Esophagus squamous epithelium (tissue), 5 donors: ENCODE results near the gene GFRA1. TPM values are rescaled to one million over a fixed set of nuclear protein-coding genes. Genes with fewer than 3 reads are reported as not detected.

Experiments
- DNase-seq: peaks from one replicate; lab custom pipeline; 2025; lab: John Stamatoyannopoulos, UW
- H3K27ac ChIP-seq, 4 donors: fragments of 200-600 bp; sonication (generic); one replicate each; pipeline ENCODE4 v1.5.1; 2016 to 2019; ENCODE audit warnings: mild to moderate bottlenecking in 1 of 4
- H3K27me3 ChIP-seq, 4 donors: fragments of 200-600 bp; sonication (generic); 1 replicate in 3 of 4; 2 replicates in 1 of 4; pipeline versions ENCODE4 v1.5.1 to v1.6.0; 2017 to 2021; ENCODE audit warnings: antibody characterized with exemption in 1 of 4
- H3K36me3 ChIP-seq, 3 donors: fragments of 200-600 bp; sonication (generic); one replicate each; pipeline ENCODE4 v1.5.1; 2016 to 2019
- H3K4me1 ChIP-seq, 3 donors: fragments of 200-600 bp; sonication (generic); one replicate each; pipeline ENCODE4 v1.5.1; 2017 to 2019
- H3K4me3 ChIP-seq, 4 donors: fragments of 200-600 bp; sonication (generic); 1 replicate in 3 of 4; 2 replicates in 1 of 4; pipeline ENCODE4 v1.5.1; 2016 to 2019; ENCODE audit warnings: mild to moderate bottlenecking in 2 of 4, moderate library complexity in 1 of 4
- H3K9me3 ChIP-seq, 3 donors: fragments of 200-600 bp; sonication (generic); one replicate each; pipeline ENCODE4 v1.5.1; 2016 to 2019
- POLR2A ChIP-seq, 4 donors: fragments of 450-650 bp; IDR thresholded peaks; one replicate each; pipeline ENCODE4 v1.6.1; 2017; ENCODE audit warnings: antibody characterized with exemption in 4 of 4, mild to moderate bottlenecking in 4 of 4, moderate library complexity in 3 of 4
- WGBS, 2 donors: methylation state at CpG; one replicate each; pipeline ENCODE4 v1.1.5; 2018; 5-methylcytosine and 5-hydroxymethylcytosine counted together
- intact Hi-C: fragments of 100-400 bp; cut with DNase I; formaldehyde crosslinking; loops from one replicate; pipeline ENCODE4 v1.15.0; 2022
- total RNA-seq, 4 donors: library from RNA; depleted of rRNA; stranded (reverse); fragments of >200 nt; gene quantifications; one replicate each; pipeline ENCODE4 v1.1.0, GENCODE V29; 2016
- TF ChIP-seq, protein P1 (sequence below), 6 experiments: fragments of 450-650 bp in 4 of 6; fragments of 200-600 bp in 2 of 6; sonication (generic) in 2 of 6; IDR thresholded peaks; one replicate each; pipeline ENCODE4 v1.5.1; 2016 to 2019; ENCODE audit warnings: antibody characterized with exemption in 6 of 6, mild to moderate bottlenecking in 4 of 6, moderate library complexity in 4 of 6
- donor health status: DM: yes; HTN: yes; CAD: no.

Gene GFRA1, protein sequence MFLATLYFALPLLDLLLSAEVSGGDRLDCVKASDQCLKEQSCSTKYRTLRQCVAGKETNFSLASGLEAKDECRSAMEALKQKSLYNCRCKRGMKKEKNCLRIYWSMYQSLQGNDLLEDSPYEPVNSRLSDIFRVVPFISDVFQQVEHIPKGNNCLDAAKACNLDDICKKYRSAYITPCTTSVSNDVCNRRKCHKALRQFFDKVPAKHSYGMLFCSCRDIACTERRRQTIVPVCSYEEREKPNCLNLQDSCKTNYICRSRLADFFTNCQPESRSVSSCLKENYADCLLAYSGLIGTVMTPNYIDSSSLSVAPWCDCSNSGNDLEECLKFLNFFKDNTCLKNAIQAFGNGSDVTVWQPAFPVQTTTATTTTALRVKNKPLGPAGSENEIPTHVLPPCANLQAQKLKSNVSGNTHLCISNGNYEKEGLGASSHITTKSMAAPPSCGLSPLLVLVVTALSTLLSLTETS
- total RNA-seq = 10 to 100 TPM in 1 of 4 donors, 1 to 10 TPM in 3; 1.0 to 79.9 (median 4.2) TPM

DNA sequence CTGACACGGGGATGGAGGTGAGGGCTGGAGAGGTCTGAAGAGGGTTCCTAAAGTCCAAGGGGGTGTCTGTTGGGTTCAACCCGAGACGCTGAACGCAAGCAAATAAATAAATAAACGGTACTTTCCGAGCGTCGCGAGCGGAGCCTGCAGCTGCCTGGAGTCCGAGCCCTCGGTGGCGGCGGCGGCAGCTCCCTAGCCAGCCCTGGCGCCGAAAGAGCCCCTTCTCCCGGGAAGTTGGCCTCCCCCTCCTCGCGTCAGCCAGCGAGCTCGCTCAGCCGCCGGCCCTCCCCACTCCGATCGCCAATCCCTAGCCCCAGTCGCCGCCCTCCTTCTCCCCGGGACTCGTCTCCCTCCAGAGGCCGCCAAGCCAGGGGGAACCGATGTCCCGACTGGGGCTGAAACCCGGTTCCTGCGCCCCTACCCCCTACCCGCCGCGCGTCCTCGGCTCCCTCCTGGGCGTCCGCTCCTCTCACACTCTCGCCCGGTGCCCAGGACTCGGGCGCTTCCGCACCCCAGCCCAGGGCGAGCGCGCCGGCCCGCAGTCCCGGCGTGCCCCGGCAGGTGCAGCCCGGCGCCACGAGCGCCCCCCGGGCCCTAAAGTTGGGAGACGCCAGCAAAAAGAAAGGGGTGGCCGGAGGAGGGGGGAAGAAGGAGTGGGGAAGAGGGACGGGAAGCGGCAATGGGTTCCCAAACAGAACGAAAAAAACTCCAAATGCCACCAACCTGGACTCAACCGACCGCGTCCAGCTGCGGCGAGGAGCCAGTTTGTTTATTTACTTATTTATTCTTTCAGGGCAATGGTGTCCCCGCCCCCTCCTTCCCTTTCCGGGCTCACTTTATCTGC is at the start of gene GFRA1:
GFRA1 (minus strand) TSS at position 767 of the 844 bp plus-strand sequence. CDS start 1,177 bp downstream, outside the sequence.
- Histone ChIP-seq H3K27me3 (peaks cover 11 to 96% (median 17%) of the 10 kb centered on the region in 4 donors), H3K4me3 (peak within 1 kb of the TSS; percentile 20 to 65 (median 50)), H3K36me3 (no peaks in the 10 kb centered on the region), H3K4me1 (peaks cover 13 to 44% (median 14%) of the 10 kb centered on the region in 3 donors), H3K9me3 (no peaks in the 10 kb centered on the region), H3K27ac (peak within 1 kb of the TSS; percentile 45 to 83 (median 66))
- 2 to 4% methylated on average over 24 to 29 of the region's 72 CpGs for WGBS, 2 donors
- intact Hi-C loops = no loop called here
- no peak for DNase-seq
- no peak for TF ChIP-seq POLR2A (IDR thresholded peaks at IDR 0.05)
- TF ChIP-seq, protein P1, sequence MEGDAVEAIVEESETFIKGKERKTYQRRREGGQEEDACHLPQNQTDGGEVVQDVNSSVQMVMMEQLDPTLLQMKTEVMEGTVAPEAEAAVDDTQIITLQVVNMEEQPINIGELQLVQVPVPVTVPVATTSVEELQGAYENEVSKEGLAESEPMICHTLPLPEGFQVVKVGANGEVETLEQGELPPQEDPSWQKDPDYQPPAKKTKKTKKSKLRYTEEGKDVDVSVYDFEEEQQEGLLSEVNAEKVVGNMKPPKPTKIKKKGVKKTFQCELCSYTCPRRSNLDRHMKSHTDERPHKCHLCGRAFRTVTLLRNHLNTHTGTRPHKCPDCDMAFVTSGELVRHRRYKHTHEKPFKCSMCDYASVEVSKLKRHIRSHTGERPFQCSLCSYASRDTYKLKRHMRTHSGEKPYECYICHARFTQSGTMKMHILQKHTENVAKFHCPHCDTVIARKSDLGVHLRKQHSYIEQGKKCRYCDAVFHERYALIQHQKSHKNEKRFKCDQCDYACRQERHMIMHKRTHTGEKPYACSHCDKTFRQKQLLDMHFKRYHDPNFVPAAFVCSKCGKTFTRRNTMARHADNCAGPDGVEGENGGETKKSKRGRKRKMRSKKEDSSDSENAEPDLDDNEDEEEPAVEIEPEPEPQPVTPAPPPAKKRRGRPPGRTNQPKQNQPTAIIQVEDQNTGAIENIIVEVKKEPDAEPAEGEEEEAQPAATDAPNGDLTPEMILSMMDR (IDR thresholded peaks at IDR 0.05) = peak in 2 of 6 experiments; percentile 5 to 13

DNA sequence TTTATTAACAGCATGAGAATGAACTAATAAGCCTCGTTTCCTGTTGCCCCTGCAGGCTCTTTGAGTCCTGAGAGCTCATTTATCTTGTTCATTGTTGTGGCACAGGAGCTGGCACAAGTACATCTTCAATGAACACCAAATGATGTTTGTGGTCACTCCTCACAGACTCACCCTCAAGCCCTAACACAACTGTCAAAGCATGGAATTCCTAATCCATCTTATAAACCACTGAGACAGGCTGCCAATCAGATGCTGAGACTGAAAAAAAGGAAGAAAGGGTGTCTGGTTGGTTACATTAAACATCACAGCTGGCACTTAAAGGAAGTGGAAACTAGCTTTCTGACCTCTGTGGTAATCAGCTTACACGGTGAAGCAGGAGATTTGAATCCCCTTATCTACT is 43.5 kb upstream of the GFRA1 start:
- Histone ChIP-seq H3K27me3 (no peaks in the 10 kb centered on the region), H3K4me1 (no peaks in the 10 kb centered on the region), H3K27ac (no peak overlapping the region), H3K4me3 (no peak overlapping the region), H3K9me3 (no peaks in the 10 kb centered on the region), H3K36me3 (no peaks in the 10 kb centered on the region)
- no peak for DNase-seq
- TF ChIP-seq POLR2A (IDR thresholded peaks at IDR 0.05) = no peak
- TF ChIP-seq, protein P1 (IDR thresholded peaks at IDR 0.05) = no peak
- WGBS, 2 donors = 21 to 23% methylated on average over 2 of the region's 2 CpGs
- intact Hi-C loops = no loop called here

DNA sequence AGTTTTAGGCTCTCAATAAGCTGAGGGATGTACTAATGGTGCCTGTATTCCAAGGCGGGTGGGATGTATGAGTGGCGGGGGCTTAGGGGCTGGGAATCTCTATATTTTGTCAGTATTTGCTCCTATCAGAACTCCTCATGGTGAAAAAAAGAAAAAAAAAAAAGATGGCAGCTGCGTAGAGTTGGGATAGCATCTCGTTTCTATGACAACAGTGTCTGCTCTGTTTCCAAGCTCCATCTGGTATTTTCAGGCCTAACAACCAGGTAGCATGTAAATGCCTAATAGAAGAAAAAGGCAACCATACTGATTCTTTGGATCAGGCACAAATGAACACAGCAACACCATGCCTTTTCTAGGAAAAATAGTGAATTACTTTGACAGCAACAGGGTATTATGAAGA is 39.5 kb upstream of the GFRA1 start:
- no peak overlapping the region for H3K27ac ChIP-seq
- no peaks in the 10 kb centered on the region for H3K9me3 ChIP-seq
- no peak for DNase-seq
- 65 to 72% methylated on average over 4 of the region's 4 CpGs for WGBS, 2 donors
- H3K27me3 ChIP-seq = no peaks in the 10 kb centered on the region
- no peak overlapping the region for H3K4me3 ChIP-seq
- intact Hi-C loops = no loop called here
- H3K4me1 ChIP-seq = no peaks in the 10 kb centered on the region
- no peaks in the 10 kb centered on the region for H3K36me3 ChIP-seq
- TF ChIP-seq, protein P1 (IDR thresholded peaks at IDR 0.05) = no peak
- no peak for TF ChIP-seq POLR2A (IDR thresholded peaks at IDR 0.05)

DNA sequence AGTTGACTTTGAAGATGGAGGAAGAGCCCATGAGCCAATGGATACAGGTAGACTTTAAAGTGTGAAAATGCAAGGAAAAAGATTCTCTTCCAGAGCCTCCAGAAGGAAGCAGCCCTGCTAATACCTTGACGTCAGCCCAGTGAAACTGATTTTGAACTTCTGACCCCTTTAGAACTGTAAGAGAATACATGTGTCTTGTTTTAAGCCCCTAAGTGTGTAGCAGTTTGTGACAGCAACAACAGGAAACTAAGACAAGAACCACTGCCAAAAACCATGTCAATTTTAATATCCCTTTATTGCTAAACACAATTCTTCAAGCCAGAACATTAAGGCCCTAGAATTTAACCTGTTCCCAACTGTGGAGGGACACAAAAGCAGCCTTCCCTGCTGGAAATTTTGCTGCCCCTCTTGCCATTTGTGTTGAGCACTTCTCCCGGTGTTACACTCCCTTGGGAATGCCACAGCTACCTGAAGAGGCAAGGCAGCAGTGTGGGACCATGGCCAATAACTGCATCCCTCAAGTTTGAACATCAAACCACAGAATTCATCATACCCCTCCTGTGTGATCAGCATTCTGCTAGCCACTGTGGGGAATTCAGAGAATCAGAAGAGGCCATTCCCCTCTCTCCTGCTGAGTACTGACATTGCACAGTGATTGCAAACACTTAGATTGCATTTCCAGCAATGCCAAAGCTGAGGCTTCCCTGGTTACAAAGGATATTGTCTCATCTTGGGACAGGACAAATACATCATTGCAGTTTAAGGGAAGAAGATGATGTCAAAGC is 38.9 kb upstream of the GFRA1 start:
- H3K27me3 ChIP-seq = no peaks in the 10 kb centered on the region
- no peak for TF ChIP-seq POLR2A (IDR thresholded peaks at IDR 0.05)
- TF ChIP-seq, protein P1 (IDR thresholded peaks at IDR 0.05) = no peak
- H3K36me3 ChIP-seq = no peaks in the 10 kb centered on the region
- H3K4me3 ChIP-seq = no peak overlapping the region
- 58 to 68% methylated on average over 2 of the region's 2 CpGs for WGBS, 2 donors
- no peaks in the 10 kb centered on the region for H3K4me1 ChIP-seq
- H3K9me3 ChIP-seq = no peaks in the 10 kb centered on the region
- no peak overlapping the region for H3K27ac ChIP-seq
- no peak for DNase-seq
- intact Hi-C loops = no loop called here
